ENCODE measurements around the gene SLC23A2. TPM values are rescaled to one million over a fixed set of nuclear protein-coding genes. Genes with fewer than 3 reads are reported as not detected.

The SLC23A2 gene
- total RNA-seq, 2 donors from 2014 or later: 21.0 to 39.1 TPM

DNA sequence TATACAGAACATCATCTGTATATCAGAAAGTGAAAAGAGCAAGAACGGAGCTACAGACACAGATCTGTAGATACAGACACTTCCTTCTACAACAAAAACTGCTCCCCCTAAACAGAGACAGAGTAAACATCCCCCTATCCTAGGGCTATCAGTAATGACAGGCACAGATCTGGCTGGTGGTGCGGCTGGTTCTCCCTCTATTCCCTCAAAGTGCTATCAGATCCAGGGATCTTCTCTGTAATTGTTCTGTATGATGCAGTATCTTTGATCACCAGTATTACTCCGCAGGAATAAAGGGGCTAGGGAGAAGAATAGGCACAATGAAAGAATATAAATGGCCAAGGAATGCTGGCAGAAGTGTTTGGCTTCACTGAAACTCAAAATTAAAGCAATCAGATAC, 80.7 kb downstream of the SLC23A2 start:
- 34% methylated on average over 3 of the region's 3 CpGs for WGBS
- Histone ChIP-seq H3K4me1 (replicated peaks) (peaks cover 2% of the 10 kb centered on the region), H3K4me3 (no peak overlapping the region), H3K27me3 (replicated peaks; ENCODE audit: insufficient read depth) (no peaks in the 10 kb centered on the region), H3K36me3 (no peaks in the 10 kb centered on the region), H3K27ac (no peak overlapping the region), H3K9me3 (no peaks in the 10 kb centered on the region)
- no peak for DNase-seq (ENCODE audit: low spot score)
- intact Hi-C loops (cut with DNase I): no loop called here
- TF ChIP-seq POLR2AphosphoS5 (IDR thresholded peaks at IDR 0.05) (no peak), POLR2A (IDR thresholded peaks at IDR 0.05) (no peak), CTCF (IDR thresholded peaks at IDR 0.05) (no peak)

DNA sequence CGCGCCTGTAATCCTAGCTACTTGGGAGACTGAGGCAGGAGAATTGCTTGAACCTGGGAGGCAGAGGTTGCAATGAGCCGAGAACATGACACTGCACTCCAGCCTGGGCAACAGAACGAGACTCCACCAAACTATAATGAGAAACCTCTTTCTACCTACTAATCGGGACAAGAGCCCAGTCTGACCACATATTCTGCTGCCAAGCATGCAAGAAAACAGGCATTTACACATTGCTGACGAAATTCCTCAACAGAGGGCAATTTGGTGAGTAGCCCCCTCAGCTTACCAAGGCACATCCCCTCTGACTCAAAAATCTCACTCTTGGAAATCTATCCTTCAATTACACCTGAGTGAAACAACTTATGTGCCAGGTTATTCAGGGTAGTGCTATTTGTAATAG, 81.2 kb downstream of the SLC23A2 start:
- intact Hi-C loops (cut with DNase I): no loop called here
- 100% methylated on average over 6 of the region's 6 CpGs for WGBS
- TF ChIP-seq POLR2AphosphoS5 (IDR thresholded peaks at IDR 0.05): no peak
- TF ChIP-seq POLR2A (IDR thresholded peaks at IDR 0.05): no peak
- TF ChIP-seq CTCF (IDR thresholded peaks at IDR 0.05): no peak
- H3K36me3 ChIP-seq: no peaks in the 10 kb centered on the region
- no peaks in the 10 kb centered on the region for H3K9me3 ChIP-seq
- H3K27me3 ChIP-seq (replicated peaks; ENCODE audit: insufficient read depth): no peaks in the 10 kb centered on the region
- DNase-seq (ENCODE audit: low spot score): no peak
- no peak overlapping the region for H3K27ac ChIP-seq
- H3K4me1 ChIP-seq (replicated peaks): no peaks in the 10 kb centered on the region
- no peak overlapping the region for H3K4me3 ChIP-seq

- Histone ChIP-seq H3K27ac (no peak overlapping the region), H3K9me3 (no peaks in the 10 kb centered on the region), H3K4me1 (replicated peaks) (no peaks in the 10 kb centered on the region), H3K36me3 (no peaks in the 10 kb centered on the region), H3K4me3 (no peak overlapping the region), H3K27me3 (replicated peaks; ENCODE audit: insufficient read depth) (no peaks in the 10 kb centered on the region)
- TF ChIP-seq POLR2A (IDR thresholded peaks at IDR 0.05) (no peak), POLR2AphosphoS5 (IDR thresholded peaks at IDR 0.05) (peak; percentile 47), CTCF (IDR thresholded peaks at IDR 0.05) (peak in 1 of 4 experiments; percentile 33)
- WGBS: 75% methylated on average over 9 of the region's 9 CpGs
- peak; percentile 45 for DNase-seq (ENCODE audit: low spot score)
- intact Hi-C loops (cut with DNase I): no loop called here
Measured at GRCh38 chr20:4919047-4919704, 82.1 kb downstream of the SLC23A2 start.

DNA sequence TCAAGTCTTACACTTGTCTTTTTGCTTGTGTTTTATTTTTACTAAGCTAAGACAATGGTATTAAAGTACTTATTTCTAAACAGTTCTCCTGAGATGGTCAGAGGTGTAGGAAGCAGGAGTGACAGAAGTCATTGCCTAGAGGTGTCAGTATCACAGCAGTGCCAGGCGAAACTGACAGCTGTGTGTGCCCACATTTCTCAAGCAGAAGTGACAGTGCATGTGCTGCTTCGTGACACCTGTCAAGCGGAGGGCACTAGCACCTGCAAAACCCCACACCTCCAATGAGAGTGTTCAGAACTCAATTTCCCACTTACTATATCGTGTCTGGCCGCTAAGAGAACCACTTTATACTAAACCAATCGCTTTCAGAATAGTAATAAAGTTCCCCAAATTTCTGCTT, 82.8 kb downstream of the SLC23A2 start:
- Histone ChIP-seq H3K27me3 (replicated peaks; ENCODE audit: insufficient read depth) (no peaks in the 10 kb centered on the region), H3K4me1 (replicated peaks) (no peaks in the 10 kb centered on the region), H3K36me3 (no peaks in the 10 kb centered on the region), H3K4me3 (no peak overlapping the region), H3K27ac (no peak overlapping the region), H3K9me3 (no peaks in the 10 kb centered on the region)
- WGBS: 90% methylated on average over 6 of the region's 6 CpGs
- intact Hi-C loops (cut with DNase I): no loop called here
- TF ChIP-seq POLR2AphosphoS5 (IDR thresholded peaks at IDR 0.05) (no peak), POLR2A (IDR thresholded peaks at IDR 0.05) (no peak), CTCF (IDR thresholded peaks at IDR 0.05) (no peak)
- DNase-seq (ENCODE audit: low spot score): no peak

Data from prostate gland (tissue), 2 donors.